HepG2 (cell line): ENCODE measurements around the gene LBR. TPM values are rescaled to one million over a fixed set of nuclear protein-coding genes. Genes with fewer than 3 reads are reported as not detected.

ENCODE experiments used
- ATAC-seq: fragments of 200-7000 bp; cut with Tn5 transposase; 3 replicates; pipeline ENCODE4 v1.9.1; 2020; ENCODE audit warnings: mild to moderate bottlenecking, moderate library complexity
- BruUV-seq: library from RNA; stranded (reverse); fragments of 400-500 nt; replicated peaks from 2 replicates; lab custom pipeline; 2021; lab: Mats Ljungman, UMichigan
- CTCF ChIA-PET: fragments of 300-600 bp; formaldehyde crosslinking; extraction: SDS; loops from one replicate; lab custom pipeline; 2021; ENCODE audit warnings: low total read pairs, inconsistent platforms, low intra/inter-chr PET ratio; lab: Yijun Ruan, JAX
- POLR2A ChIA-PET: fragments of 350-600 bp; sonication (Branson Sonifier 250); formaldehyde crosslinking; loops from one replicate; lab custom pipeline; 2020; ENCODE audit warnings: antibody characterized with exemption, inconsistent platforms; lab: Yijun Ruan, JAX
- DNase-seq: peaks from one replicate; pipeline ENCODE4 v3.0.0-alpha.2; 2015; ENCODE audit warnings: low spot score
- FAIRE-seq: peaks from 3 replicates; lab custom pipeline; 2011; peaks lifted over from hg19 to GRCh38; lab: Jason Lieb, UNC
- H2AFZ ChIP-seq: one replicate; pipeline ENCODE4 v1.6.1; 2011; ENCODE audit warnings: low read length, inconsistent platforms
- H3K27ac ChIP-seq: fragments of 300-600 bp; 3 replicates; pipeline ENCODE4 v1.8.0; 2011; ENCODE audit warnings: mixed run types, mild to moderate bottlenecking, mixed read lengths, low read length, inconsistent platforms; ENCODE audit not compliant: insufficient read depth; ENCODE audit errors: extremely low read length
- H3K27me3 ChIP-seq, 2 experiments: fragments of 200-600 bp in 1 of 2; 2 replicates in 1 of 2; 3 replicates in 1 of 2; pipeline versions ENCODE4 v1.6.0 to v1.8.0; 2011; ENCODE audit warnings: low read length in 2 of 2, mild to moderate bottlenecking in 2 of 2, moderate library complexity in 2 of 2, inconsistent platforms in 1 of 2; ENCODE audit not compliant: insufficient read depth in 2 of 2, control insufficient read depth in 1 of 2
- H3K36me3 ChIP-seq, 2 experiments: fragments of 200-600 bp in 1 of 2; replicated peaks in 1 of 2; 2 replicates in 1 of 2; 3 replicates in 1 of 2; pipeline versions ENCODE4 v1.5.1 to v1.8.0; 2011; ENCODE audit warnings: low read length in 2 of 2, inconsistent platforms in 1 of 2; ENCODE audit not compliant: insufficient read depth in 2 of 2, control insufficient read depth in 1 of 2
- H3K4me1 ChIP-seq: 2 replicates; pipeline ENCODE4 v1.5.1; 2012; ENCODE audit warnings: low read length, inconsistent platforms; ENCODE audit not compliant: insufficient read depth
- H3K4me2 ChIP-seq: 2 replicates; pipeline ENCODE4 v1.6.0; 2011; ENCODE audit warnings: low read depth, low read length, inconsistent platforms
- H3K4me3 ChIP-seq, 3 experiments: fragments of 200-600 bp in 1 of 3; sonication (generic), shearing (Covaris generic) in 1 of 3; replicated peaks in 1 of 3; 2 replicates each; pipeline ENCODE4 v1.5.1; 2011 to 2016; ENCODE audit warnings: low read length in 3 of 3, inconsistent platforms in 2 of 3, low read depth in 2 of 3, mild to moderate bottlenecking in 2 of 3, control low read depth in 1 of 3, mixed read lengths in 1 of 3; ENCODE audit not compliant: insufficient read depth in 1 of 3
- H3K79me2 ChIP-seq: one replicate; pipeline ENCODE4 v1.6.1; 2011; ENCODE audit warnings: low read length, inconsistent platforms; ENCODE audit not compliant: insufficient read depth
- H3K9ac ChIP-seq: 2 replicates; pipeline ENCODE4 v1.6.0; 2011; ENCODE audit warnings: mild to moderate bottlenecking, low read depth, low read length, inconsistent platforms; ENCODE audit not compliant: insufficient read depth
- H3K9me3 ChIP-seq: 2 replicates; pipeline ENCODE4 v1.5.1; 2012; ENCODE audit warnings: mild to moderate bottlenecking, low read length
- H4K20me1 ChIP-seq: 2 replicates; pipeline ENCODE4 v1.6.0; 2011; ENCODE audit warnings: inconsistent platforms, mild to moderate bottlenecking, low read length, moderate library complexity; ENCODE audit not compliant: insufficient read depth
- BCL6 ChIP-seq: IDR thresholded peaks from 2 replicates; pipeline ENCODE4 v1.6.1; 2016; ENCODE audit warnings: missing genetic modification reagents, missing compliant biosample characterization
- EEA1 ChIP-seq: sonication (generic); formaldehyde crosslinking; IDR thresholded peaks from 2 replicates; pipeline ENCODE4 v1.5.1; 2020; ENCODE audit warnings: mild to moderate bottlenecking, missing genetic modification reagents, borderline replicate concordance
- GATA4 ChIP-seq: sonication (generic); IDR thresholded peaks from 2 replicates; pipeline ENCODE4 v1.6.1; 2016; ENCODE audit warnings: antibody characterized with exemption, low read depth, borderline replicate concordance
- HNRNPL ChIP-seq: fragments of 200-400 bp; formaldehyde crosslinking; IDR thresholded peaks from 2 replicates; pipeline ENCODE4 v1.6.1; 2017; ENCODE audit warnings: mild to moderate bottlenecking, low read depth, low read length
- NFYB ChIP-seq: sonication (generic); formaldehyde crosslinking; IDR thresholded peaks from 2 replicates; pipeline ENCODE4 v1.4.0; 2020; ENCODE audit warnings: missing genetic modification reagents
- PLRG1 ChIP-seq: fragments of 450-650 bp; conservative IDR thresholded peaks from 2 replicates; pipeline ENCODE4 v1.6.1; 2016
- SP5 ChIP-seq: IDR thresholded peaks from 2 replicates; pipeline ENCODE4 v1.6.1; 2016; ENCODE audit warnings: low read depth, borderline replicate concordance
- STAT5B ChIP-seq: sonication (generic); formaldehyde crosslinking; IDR thresholded peaks from 2 replicates; pipeline ENCODE4 v1.4.0; 2020; ENCODE audit warnings: missing genetic modification reagents
- ZBTB14 ChIP-seq: sonication (generic); formaldehyde crosslinking; IDR thresholded peaks from 2 replicates; pipeline ENCODE4 v1.4.0; 2020; ENCODE audit warnings: missing genetic modification reagents
- ZGPAT ChIP-seq: IDR thresholded peaks from 2 replicates; pipeline ENCODE4 v1.6.1; 2016; ENCODE audit warnings: mild to moderate bottlenecking
- ZNF343 ChIP-seq: sonication (generic); formaldehyde crosslinking; IDR thresholded peaks from 2 replicates; pipeline ENCODE4 v1.4.0; 2020; ENCODE audit warnings: mild to moderate bottlenecking, missing genetic modification reagents
- ZNF562 ChIP-seq: sonication (generic); formaldehyde crosslinking; IDR thresholded peaks from 2 replicates; pipeline ENCODE4 v1.8.0; 2022; ENCODE audit warnings: missing genetic modification reagents, borderline replicate concordance
- ZNF569 ChIP-seq: sonication (generic); formaldehyde crosslinking; IDR thresholded peaks from 2 replicates; pipeline ENCODE4 v1.5.0; 2020; ENCODE audit warnings: mild to moderate bottlenecking, missing genetic modification reagents, moderate library complexity, borderline replicate concordance
- ZNF580 ChIP-seq: IDR thresholded peaks from 2 replicates; pipeline ENCODE4 v1.6.1; 2016; ENCODE audit warnings: low read depth, borderline replicate concordance
- ZNF687 ChIP-seq: sonication (generic); formaldehyde crosslinking; IDR thresholded peaks from 2 replicates; pipeline ENCODE4 v1.5.1; 2020; ENCODE audit warnings: mild to moderate bottlenecking, missing genetic modification reagents, moderate library complexity
- ZNF720 ChIP-seq: sonication (generic); formaldehyde crosslinking; IDR thresholded peaks from 2 replicates; pipeline ENCODE4 v1.4.0; 2020; ENCODE audit warnings: missing genetic modification reagents
- ZNF782 ChIP-seq: sonication (generic); formaldehyde crosslinking; IDR thresholded peaks from 2 replicates; pipeline ENCODE4 v1.4.0; 2020; ENCODE audit warnings: missing genetic modification reagents, mild to moderate bottlenecking, borderline replicate concordance
- ZNF792 ChIP-seq: IDR thresholded peaks from 2 replicates; pipeline ENCODE4 v1.6.1; 2016
- ZSCAN20 ChIP-seq: sonication (generic); formaldehyde crosslinking; IDR thresholded peaks from 2 replicates; pipeline ENCODE4 v1.4.0; 2020; ENCODE audit warnings: missing genetic modification reagents, mild to moderate bottlenecking, borderline replicate concordance
- WGBS: methylation state at CpG from one replicate; pipeline ENCODE4 v1.1.6; 2017; ENCODE audit warnings: low lambda C conversion rate; 5-methylcytosine and 5-hydroxymethylcytosine counted together
- in situ Hi-C: cut with HindIII; loops from 2 replicates; pipeline ENCODE4 v1.10.0; 2017; ENCODE audit warnings: low pct_unique_long_range_greater_than_20kb; ENCODE audit not compliant: extremely low pct_ligation_motif_present
- intact Hi-C: fragments of 100-400 bp; cut with micrococcal nuclease; formaldehyde crosslinking; loops from one replicate; pipeline ENCODE4 v1.10.0; 2022; ENCODE audit not compliant: unreplicated experiment
- polyA plus RNA-seq, 8 experiments: library from polyadenylated mRNA; depleted of rRNA in 3 of 8; stranded (reverse) in 7 of 8; unstranded in 1 of 8; fragments of >200 nt; fragmentation: Illumina TruSeq in 4 of 8; extraction: Trizol in 4 of 8; gene quantifications; 2 replicates each; pipeline versions ENCODE4 v1.2.1 to v1.2.3, GENCODE V29; 2011 to 2016; ENCODE audit warnings: low read depth in 4 of 8, missing spikeins in 1 of 8, mixed read lengths in 1 of 8; ENCODE audit not compliant: insufficient read depth in 1 of 8
- total RNA-seq, 5 experiments: library from RNA; depleted of rRNA; stranded (reverse); fragments of >200 nt; fragmentation: Illumina TruSeq; extraction: Trizol; gene quantifications; 2 replicates each; pipeline ENCODE4 v1.2.3, GENCODE V29; 2016; ENCODE audit warnings: low read depth in 1 of 5

LBR gene
- total and polyA plus RNA-seq, 2 of the 13 experiments (the other 11 are each of a cell fraction or from before 2014, with no cell fraction given): 38.9 to 76.7 TPM

- no peak for TF ChIP-seq ZNF569
- TF ChIP-seq, all 625 proteins: peak for 0
Measured at GRCh38 chr1:225422031-225422605, 5.7 kb downstream of the LBR start (continued).

GRCh38 chr1:225418598-225418997, 9.2 kb downstream of the LBR start:
- peaks cover 32% of the 10 kb centered on the region for H3K79me2 ChIP-seq
- peaks cover 27% of the 10 kb centered on the region for H3K4me1 ChIP-seq
- ChIA-PET POLR2A (no interaction called here), CTCF (no interaction called here)
- ATAC-seq: no peak
- no peak for DNase-seq
- no peak overlapping the region for H2AFZ ChIP-seq
- H3K4me2 ChIP-seq: no peak overlapping the region
- no peak for FAIRE-seq
- in situ Hi-C loops (no loop called here), intact Hi-C loops (no loop called here)
- H3K27me3 ChIP-seq: no peaks in the 10 kb centered on the region
- no peak overlapping the region for H3K27ac ChIP-seq
- H3K9me3 ChIP-seq: no peaks in the 10 kb centered on the region
- no peak overlapping the region for H3K9ac ChIP-seq
- no peak overlapping the region for H3K4me3 ChIP-seq
- no TSS peak for BruUV-seq
- WGBS: 96% methylated on average over 4 of the region's 4 CpGs
- no peaks in the 10 kb centered on the region for H4K20me1 ChIP-seq
- peaks cover 11 to 76% of the 10 kb centered on the region in 2 experiments for H3K36me3 ChIP-seq
- TF ChIP-seq EEA1 (CRISPR knock-in tag) (no peak), GATA4 (no peak), ZGPAT (CRISPR knock-in tag) (no peak), ZNF687 (CRISPR knock-in tag) (no peak), ZNF720 (no peak), ZNF343 (no peak), NFYB (no peak), ZSCAN20 (no peak), ZBTB14 (CRISPR knock-in tag) (no peak), ZNF562 (CRISPR knock-in tag) (no peak), ZNF580 (CRISPR knock-in tag) (no peak), PLRG1 (no peak), HNRNPL (no peak), STAT5B (no peak), ZNF782 (CRISPR knock-in tag) (no peak), BCL6 (no peak), ZNF792 (CRISPR knock-in tag) (no peak), SP5 (no peak)
